Neural cell (in vitro differentiated cells): ENCODE measurements around the gene MLPH. TPM values are rescaled to one million over a fixed set of nuclear protein-coding genes. Genes with fewer than 3 reads are reported as not detected.

Source experiments
- H2AFZ ChIP-seq: fragments of 200-600, 300-800 bp; sonication (generic), shearing (Covaris generic); 2 replicates; pipeline ENCODE4 v1.6.0; 2014; ENCODE audit warnings: low read depth, mild to moderate bottlenecking, antibody characterized with exemption, low read length, moderate library complexity
- H3F3A ChIP-seq: fragments of 200-600 bp; shearing (Covaris generic); 2 replicates; pipeline ENCODE4 v1.6.1; 2016; ENCODE audit warnings: mild to moderate bottlenecking, moderate library complexity, mixed read lengths, antibody characterized with exemption, low read length; ENCODE audit not compliant: insufficient read depth, poor library complexity, severe bottlenecking
- H3K27ac ChIP-seq: fragments of 200-600, 300-800 bp; sonication (generic), shearing (Covaris generic); 2 replicates; pipeline ENCODE4 v1.5.1; 2014; ENCODE audit warnings: mild to moderate bottlenecking, low read length, moderate library complexity
- H3K27me3 ChIP-seq: fragments of 300-800, 200-600 bp; sonication (generic), shearing (Covaris generic); 2 replicates; pipeline ENCODE4 v1.6.0; 2014; ENCODE audit warnings: mild to moderate bottlenecking, low read depth, low read length, moderate library complexity; ENCODE audit not compliant: insufficient read depth
- H3K36me3 ChIP-seq: fragments of 300-800, 200-600 bp; sonication (generic), shearing (Covaris generic); 2 replicates; pipeline ENCODE4 v1.5.1; 2014; ENCODE audit warnings: mild to moderate bottlenecking, antibody characterized with exemption, low read length, moderate library complexity; ENCODE audit not compliant: insufficient read depth
- H3K4me2 ChIP-seq: fragments of 300-800, 200-600 bp; sonication (generic), shearing (Covaris generic); 2 replicates; pipeline ENCODE4 v1.6.0; 2014; ENCODE audit warnings: mild to moderate bottlenecking, low read length
- H3K4me3 ChIP-seq: fragments of 300-800, 200-600 bp; sonication (generic), shearing (Covaris generic); 2 replicates; pipeline ENCODE4 v1.5.1; 2014; ENCODE audit warnings: mild to moderate bottlenecking, low read length, moderate library complexity
- H3K79me2 ChIP-seq: fragments of 200-600 bp; shearing (Covaris generic); replicated peaks from 2 replicates; pipeline ENCODE4 v1.6.0; 2014; ENCODE audit warnings: mild to moderate bottlenecking, low read length, moderate library complexity; ENCODE audit not compliant: insufficient read depth
- H3K9ac ChIP-seq: fragments of 300-800, 200-600 bp; sonication (generic), shearing (Covaris generic); 2 replicates; pipeline ENCODE4 v1.6.1; 2016; ENCODE audit warnings: mild to moderate bottlenecking, low read length, mixed read lengths
- H3K9me2 ChIP-seq: fragments of 200-600 bp; shearing (Covaris generic); 2 replicates; pipeline ENCODE4 v1.6.1; 2016; ENCODE audit warnings: mild to moderate bottlenecking, low read length, mixed read lengths; ENCODE audit not compliant: insufficient read depth
- H3K9me3 ChIP-seq: fragments of 200-600, 300-800 bp; sonication (generic), shearing (Covaris generic); 2 replicates; pipeline ENCODE4 v1.6.1; 2016; ENCODE audit warnings: mild to moderate bottlenecking, mixed run types, low read length, moderate library complexity, mixed read lengths
- H4K20me1 ChIP-seq: fragments of 200-600 bp; shearing (Covaris generic); 2 replicates; pipeline ENCODE4 v1.6.1; 2016; ENCODE audit warnings: mild to moderate bottlenecking, mixed run types; ENCODE audit not compliant: insufficient read depth
- EZH2 ChIP-seq: fragments of 200-600, 300-800 bp; shearing (Covaris generic), sonication (generic); IDR thresholded peaks from 2 replicates; pipeline ENCODE4 v1.6.1; 2014; ENCODE audit warnings: antibody characterized with exemption, low read length, borderline replicate concordance, mild to moderate bottlenecking; ENCODE audit not compliant: insufficient read depth, poor library complexity, severe bottlenecking
- MXI1 ChIP-seq: fragments of 450-650 bp; conservative IDR thresholded peaks from 2 replicates; pipeline ENCODE4 v1.6.1; 2014; ENCODE audit warnings: antibody characterized with exemption, mild to moderate bottlenecking; ENCODE audit not compliant: poor library complexity, severe bottlenecking
- RAD21 ChIP-seq: fragments of 450-650 bp; conservative IDR thresholded peaks from 2 replicates; pipeline ENCODE4 v1.6.1; 2014; ENCODE audit warnings: antibody characterized with exemption, mild to moderate bottlenecking, moderate library complexity
- SMC3 ChIP-seq: fragments of 450-650 bp; conservative IDR thresholded peaks from 2 replicates; pipeline ENCODE4 v1.6.1; 2014; ENCODE audit warnings: antibody characterized with exemption, mild to moderate bottlenecking, moderate library complexity; ENCODE audit not compliant: poor library complexity
- TAF1 ChIP-seq: IDR thresholded peaks from 2 replicates; pipeline ENCODE4 v1.6.1; 2012; ENCODE audit warnings: low read depth
- polyA plus RNA-seq: library from polyadenylated mRNA; depleted of rRNA; stranded (reverse); fragments of >200 nt; gene quantifications from 2 replicates; pipeline ENCODE4 v1.2.3, GENCODE V29; 2014
- TF ChIP-seq, protein P1 (sequence below): IDR thresholded peaks from 2 replicates; pipeline ENCODE4 v1.6.1; 2012; ENCODE audit warnings: borderline replicate concordance
- TF ChIP-seq, protein P2 (sequence below): fragments of 450-650 bp; IDR thresholded peaks from 2 replicates; pipeline ENCODE4 v1.5.1; 2014; ENCODE audit warnings: antibody characterized with exemption, mild to moderate bottlenecking, moderate library complexity; ENCODE audit not compliant: poor library complexity, severe bottlenecking

Gene MLPH
- polyA plus RNA-seq, 1 donor from 2014 or later = not detected

DNA sequence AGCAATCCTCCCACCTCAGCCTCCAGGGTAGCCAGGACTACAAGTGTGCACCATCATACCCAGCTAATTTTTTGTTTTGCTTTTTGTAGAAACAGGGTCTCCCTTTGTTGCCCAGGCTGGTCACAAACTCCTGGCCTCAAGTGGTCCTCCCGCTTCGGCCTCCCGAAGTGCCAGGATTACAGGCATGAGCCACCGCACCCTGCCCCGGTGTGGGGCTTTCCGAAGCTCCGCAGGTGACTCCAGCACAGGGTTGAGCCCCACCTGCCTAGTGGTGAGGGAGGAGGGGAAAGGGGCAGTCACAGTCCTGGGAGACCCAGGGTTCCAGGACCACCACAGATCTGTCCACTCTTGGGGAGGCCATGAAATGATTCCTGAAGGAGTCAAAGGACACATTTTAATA, 84.5 kb downstream of the MLPH start:
- Histone ChIP-seq H3K79me2 (no peaks in the 10 kb centered on the region), H3K36me3 (no peaks in the 10 kb centered on the region), H3K9me2 (no peaks in the 10 kb centered on the region), H3K4me2 (no peak overlapping the region), H2AFZ (no peak overlapping the region), H3K27ac (no peak overlapping the region), H3K9ac (no peak overlapping the region), H3K9me3 (no peaks in the 10 kb centered on the region), H3K27me3 (no peaks in the 10 kb centered on the region), H3F3A (no peaks in the 10 kb centered on the region), H4K20me1 (no peaks in the 10 kb centered on the region), H3K4me3 (no peak overlapping the region)
- TF ChIP-seq MXI1 (no peak), EZH2 (no peak), RAD21 (no peak)
- TF ChIP-seq, protein P1, sequence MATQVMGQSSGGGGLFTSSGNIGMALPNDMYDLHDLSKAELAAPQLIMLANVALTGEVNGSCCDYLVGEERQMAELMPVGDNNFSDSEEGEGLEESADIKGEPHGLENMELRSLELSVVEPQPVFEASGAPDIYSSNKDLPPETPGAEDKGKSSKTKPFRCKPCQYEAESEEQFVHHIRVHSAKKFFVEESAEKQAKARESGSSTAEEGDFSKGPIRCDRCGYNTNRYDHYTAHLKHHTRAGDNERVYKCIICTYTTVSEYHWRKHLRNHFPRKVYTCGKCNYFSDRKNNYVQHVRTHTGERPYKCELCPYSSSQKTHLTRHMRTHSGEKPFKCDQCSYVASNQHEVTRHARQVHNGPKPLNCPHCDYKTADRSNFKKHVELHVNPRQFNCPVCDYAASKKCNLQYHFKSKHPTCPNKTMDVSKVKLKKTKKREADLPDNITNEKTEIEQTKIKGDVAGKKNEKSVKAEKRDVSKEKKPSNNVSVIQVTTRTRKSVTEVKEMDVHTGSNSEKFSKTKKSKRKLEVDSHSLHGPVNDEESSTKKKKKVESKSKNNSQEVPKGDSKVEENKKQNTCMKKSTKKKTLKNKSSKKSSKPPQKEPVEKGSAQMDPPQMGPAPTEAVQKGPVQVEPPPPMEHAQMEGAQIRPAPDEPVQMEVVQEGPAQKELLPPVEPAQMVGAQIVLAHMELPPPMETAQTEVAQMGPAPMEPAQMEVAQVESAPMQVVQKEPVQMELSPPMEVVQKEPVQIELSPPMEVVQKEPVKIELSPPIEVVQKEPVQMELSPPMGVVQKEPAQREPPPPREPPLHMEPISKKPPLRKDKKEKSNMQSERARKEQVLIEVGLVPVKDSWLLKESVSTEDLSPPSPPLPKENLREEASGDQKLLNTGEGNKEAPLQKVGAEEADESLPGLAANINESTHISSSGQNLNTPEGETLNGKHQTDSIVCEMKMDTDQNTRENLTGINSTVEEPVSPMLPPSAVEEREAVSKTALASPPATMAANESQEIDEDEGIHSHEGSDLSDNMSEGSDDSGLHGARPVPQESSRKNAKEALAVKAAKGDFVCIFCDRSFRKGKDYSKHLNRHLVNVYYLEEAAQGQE = no peak

DNA sequence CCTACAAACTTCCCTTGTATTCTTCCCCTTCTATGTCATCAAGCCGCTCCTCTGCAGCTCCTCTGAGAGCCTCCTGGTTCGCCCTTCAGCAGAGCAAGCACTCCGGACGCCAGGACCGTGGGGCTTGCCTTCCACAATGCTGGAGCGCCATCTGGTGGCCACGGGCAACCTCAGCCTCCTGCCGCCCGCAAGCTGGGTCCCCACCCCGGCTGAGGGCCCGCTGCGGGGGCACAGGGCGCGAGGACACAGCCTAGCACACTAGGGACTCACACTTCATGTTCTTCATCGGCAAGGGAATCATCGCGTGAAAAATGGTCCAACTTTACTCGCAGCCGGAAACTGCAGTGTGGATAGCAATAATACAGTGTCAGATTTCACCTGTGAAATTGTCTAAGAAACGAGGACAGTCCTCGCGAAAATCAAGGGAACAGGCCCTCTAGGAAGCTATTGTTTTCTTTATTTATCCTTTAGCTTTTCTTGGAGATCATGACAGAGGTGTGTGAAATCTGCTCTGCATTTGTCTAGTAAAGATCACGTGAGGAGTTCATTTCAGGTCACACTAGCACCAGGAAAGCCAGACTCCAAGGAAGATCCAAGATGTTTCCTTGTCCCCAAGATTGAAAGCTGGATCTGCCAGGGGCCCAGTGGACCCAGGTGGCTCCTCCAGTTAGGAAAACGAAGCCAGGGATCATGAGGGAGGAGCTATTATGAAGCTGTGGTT, 85.1 kb downstream of the MLPH start:
- peak; percentile 40 for TF ChIP-seq TAF1
- TF ChIP-seq, protein P1 = no peak
- TF ChIP-seq SMC3 = peak; percentile 95
- peak; percentile 93 for TF ChIP-seq RAD21
- TF ChIP-seq, protein P2, sequence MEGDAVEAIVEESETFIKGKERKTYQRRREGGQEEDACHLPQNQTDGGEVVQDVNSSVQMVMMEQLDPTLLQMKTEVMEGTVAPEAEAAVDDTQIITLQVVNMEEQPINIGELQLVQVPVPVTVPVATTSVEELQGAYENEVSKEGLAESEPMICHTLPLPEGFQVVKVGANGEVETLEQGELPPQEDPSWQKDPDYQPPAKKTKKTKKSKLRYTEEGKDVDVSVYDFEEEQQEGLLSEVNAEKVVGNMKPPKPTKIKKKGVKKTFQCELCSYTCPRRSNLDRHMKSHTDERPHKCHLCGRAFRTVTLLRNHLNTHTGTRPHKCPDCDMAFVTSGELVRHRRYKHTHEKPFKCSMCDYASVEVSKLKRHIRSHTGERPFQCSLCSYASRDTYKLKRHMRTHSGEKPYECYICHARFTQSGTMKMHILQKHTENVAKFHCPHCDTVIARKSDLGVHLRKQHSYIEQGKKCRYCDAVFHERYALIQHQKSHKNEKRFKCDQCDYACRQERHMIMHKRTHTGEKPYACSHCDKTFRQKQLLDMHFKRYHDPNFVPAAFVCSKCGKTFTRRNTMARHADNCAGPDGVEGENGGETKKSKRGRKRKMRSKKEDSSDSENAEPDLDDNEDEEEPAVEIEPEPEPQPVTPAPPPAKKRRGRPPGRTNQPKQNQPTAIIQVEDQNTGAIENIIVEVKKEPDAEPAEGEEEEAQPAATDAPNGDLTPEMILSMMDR = peak; percentile 96
- Histone ChIP-seq H3K27ac (no peak overlapping the region), H2AFZ (no peak overlapping the region), H3K9ac (no peak overlapping the region), H3K36me3 (no peaks in the 10 kb centered on the region), H3F3A (no peaks in the 10 kb centered on the region), H3K4me3 (no peak overlapping the region), H4K20me1 (no peaks in the 10 kb centered on the region), H3K27me3 (no peaks in the 10 kb centered on the region), H3K79me2 (no peaks in the 10 kb centered on the region), H3K4me2 (no peak overlapping the region), H3K9me3 (no peaks in the 10 kb centered on the region), H3K9me2 (no peaks in the 10 kb centered on the region)
